ENCODE measurements around the gene MCEE. TPM values are rescaled to one million over a fixed set of nuclear protein-coding genes. Genes with fewer than 3 reads are reported as not detected.

MCEE gene
- total RNA-seq, 4 donors from 2014 or later = 15.7 to 24.2 (median 18.3) TPM

- no peak for TF ChIP-seq POLR2A (IDR thresholded peaks at IDR 0.05)
- TF ChIP-seq, protein P1, sequence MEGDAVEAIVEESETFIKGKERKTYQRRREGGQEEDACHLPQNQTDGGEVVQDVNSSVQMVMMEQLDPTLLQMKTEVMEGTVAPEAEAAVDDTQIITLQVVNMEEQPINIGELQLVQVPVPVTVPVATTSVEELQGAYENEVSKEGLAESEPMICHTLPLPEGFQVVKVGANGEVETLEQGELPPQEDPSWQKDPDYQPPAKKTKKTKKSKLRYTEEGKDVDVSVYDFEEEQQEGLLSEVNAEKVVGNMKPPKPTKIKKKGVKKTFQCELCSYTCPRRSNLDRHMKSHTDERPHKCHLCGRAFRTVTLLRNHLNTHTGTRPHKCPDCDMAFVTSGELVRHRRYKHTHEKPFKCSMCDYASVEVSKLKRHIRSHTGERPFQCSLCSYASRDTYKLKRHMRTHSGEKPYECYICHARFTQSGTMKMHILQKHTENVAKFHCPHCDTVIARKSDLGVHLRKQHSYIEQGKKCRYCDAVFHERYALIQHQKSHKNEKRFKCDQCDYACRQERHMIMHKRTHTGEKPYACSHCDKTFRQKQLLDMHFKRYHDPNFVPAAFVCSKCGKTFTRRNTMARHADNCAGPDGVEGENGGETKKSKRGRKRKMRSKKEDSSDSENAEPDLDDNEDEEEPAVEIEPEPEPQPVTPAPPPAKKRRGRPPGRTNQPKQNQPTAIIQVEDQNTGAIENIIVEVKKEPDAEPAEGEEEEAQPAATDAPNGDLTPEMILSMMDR (IDR thresholded peaks at IDR 0.05) = peak in 5 of 6 experiments; percentile 25 to 58 (median 50)
- Histone ChIP-seq H3K4me1 (peaks cover 0 to 8% of the 10 kb centered on the region in 2 donors), H3K4me3 (replicated peaks in 1 of 3) (no peak overlapping the region), H3K27me3 (no peaks in the 10 kb centered on the region), H3K27ac (no peak overlapping the region), H3K9me3 (no peaks in the 10 kb centered on the region), H3K36me3 (no peaks in the 10 kb centered on the region)
- 6 to 7% methylated on average over 15 of the region's 16 CpGs for WGBS, 2 donors
- DNase-seq = peak; percentile 40 to 44
- intact Hi-C loops (cut with DNase I) = no loop called here
These were observed 27.2 kb upstream of the MCEE start for GRCh38 chr2:71157124-71157793.

DNA sequence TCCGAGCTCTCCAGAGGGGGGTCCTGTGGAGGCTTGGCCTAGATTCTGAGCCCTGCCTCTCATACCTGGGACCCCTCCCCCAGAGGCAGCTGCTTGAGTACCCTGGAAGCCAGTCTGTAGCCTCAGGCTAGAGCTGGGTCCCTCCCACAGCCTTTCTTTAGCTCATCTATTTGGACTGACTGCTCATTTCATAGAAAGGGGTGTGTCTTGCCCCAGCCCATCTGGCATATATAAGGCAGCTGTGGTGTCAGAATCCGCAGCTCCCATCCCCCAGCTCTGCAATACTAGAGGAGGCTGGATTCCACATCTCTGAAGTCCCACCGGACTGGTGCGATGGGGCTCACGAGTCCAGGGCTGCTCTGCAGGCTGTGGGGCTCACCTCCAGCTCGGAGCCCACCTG is 26.5 kb upstream of the MCEE start:
- peaks cover 0 to 8% of the 10 kb centered on the region in 2 donors for H3K4me1 ChIP-seq
- no peaks in the 10 kb centered on the region for H3K27me3 ChIP-seq
- TF ChIP-seq, protein P1 (IDR thresholded peaks at IDR 0.05) = no peak
- no peak for TF ChIP-seq POLR2A (IDR thresholded peaks at IDR 0.05)
- H3K4me3 ChIP-seq (replicated peaks in 1 of 3) = no peak overlapping the region
- no peak for DNase-seq
- no peak overlapping the region for H3K27ac ChIP-seq
- intact Hi-C loops (cut with DNase I) = no loop called here
- 44 to 64% methylated on average over 2 to 6 of the region's 6 CpGs for WGBS, 2 donors
- H3K9me3 ChIP-seq = no peaks in the 10 kb centered on the region
- H3K36me3 ChIP-seq = no peaks in the 10 kb centered on the region

DNA sequence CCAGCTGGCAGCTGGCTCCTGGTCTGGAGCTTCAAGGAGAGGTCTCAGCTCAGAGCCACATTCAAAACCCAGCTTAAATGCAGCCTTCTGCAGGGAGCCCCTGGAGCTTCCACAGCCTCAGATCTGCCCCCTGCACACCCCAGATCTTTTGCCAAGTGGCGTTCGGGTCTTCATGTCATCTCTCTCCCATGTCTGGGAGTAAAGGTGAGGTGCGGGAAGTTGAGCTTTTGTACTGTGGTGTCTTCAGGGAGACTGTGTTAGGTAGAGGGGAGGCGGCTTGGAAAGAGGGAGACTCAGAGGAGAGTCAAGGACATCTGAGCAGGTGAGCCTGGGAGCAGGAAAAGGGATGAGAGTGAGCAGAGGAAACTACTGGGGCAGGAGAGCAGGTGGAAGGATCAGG is 25.8 kb upstream of the MCEE start:
- Histone ChIP-seq H3K9me3 (no peaks in the 10 kb centered on the region), H3K4me1 (peaks cover 0 to 8% of the 10 kb centered on the region in 2 donors), H3K36me3 (no peaks in the 10 kb centered on the region), H3K27ac (no peak overlapping the region), H3K4me3 (replicated peaks in 1 of 3) (no peak overlapping the region), H3K27me3 (no peaks in the 10 kb centered on the region)
- intact Hi-C loops (cut with DNase I) = no loop called here
- TF ChIP-seq, protein P1 (IDR thresholded peaks at IDR 0.05) = no peak
- TF ChIP-seq POLR2A (IDR thresholded peaks at IDR 0.05) = no peak
- no peak for DNase-seq
- WGBS, 2 donors = 85 to 88% methylated on average over 4 of the region's 4 CpGs

DNA sequence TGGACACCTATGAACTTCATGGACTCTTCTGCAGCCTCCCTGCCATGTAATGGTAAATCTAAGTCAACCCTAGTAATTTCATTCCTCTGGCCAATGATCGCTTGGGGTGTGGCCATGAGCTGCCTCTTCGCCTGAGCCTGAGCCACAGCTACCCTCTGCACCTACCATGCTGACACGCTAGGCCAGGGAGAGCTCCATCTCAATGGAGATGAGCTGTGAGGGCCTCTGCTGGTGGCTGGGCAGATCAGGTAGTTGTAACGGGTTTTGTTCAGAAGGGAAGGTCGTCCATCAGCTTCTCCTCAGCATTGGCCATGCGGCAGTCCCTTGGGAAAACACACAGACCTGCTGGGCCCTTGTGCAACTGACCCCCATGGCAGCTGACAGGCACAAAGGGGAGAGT is 24.8 kb upstream of the MCEE start:
- no peak overlapping the region for H3K4me3 ChIP-seq (replicated peaks in 1 of 3)
- no peak overlapping the region for H3K27ac ChIP-seq
- WGBS, 2 donors = 44 to 54% methylated on average over 3 to 6 of the region's 6 CpGs
- H3K9me3 ChIP-seq = no peaks in the 10 kb centered on the region
- no peak for DNase-seq
- peaks cover 0 to 8% of the 10 kb centered on the region in 2 donors for H3K4me1 ChIP-seq
- TF ChIP-seq, protein P1 (IDR thresholded peaks at IDR 0.05) = no peak
- TF ChIP-seq POLR2A (IDR thresholded peaks at IDR 0.05) = no peak
- H3K36me3 ChIP-seq = peaks cover 0 to 6% of the 10 kb centered on the region in 2 donors
- no peaks in the 10 kb centered on the region for H3K27me3 ChIP-seq
- intact Hi-C loops (cut with DNase I) = no loop called here

GRCh38 chr2:71154279-71154678 is 24.2 kb upstream of the MCEE start:
- H3K27ac ChIP-seq = no peak overlapping the region
- DNase-seq = no peak
- no peaks in the 10 kb centered on the region for H3K27me3 ChIP-seq
- H3K36me3 ChIP-seq = peaks cover 2 to 11% of the 10 kb centered on the region in 2 donors
- 85 to 91% methylated on average over 8 of the region's 8 CpGs for WGBS, 2 donors
- no peaks in the 10 kb centered on the region for H3K9me3 ChIP-seq
- H3K4me3 ChIP-seq (replicated peaks in 1 of 3) = no peak overlapping the region
- H3K4me1 ChIP-seq = peaks cover 0 to 8% of the 10 kb centered on the region in 2 donors
- no peak for TF ChIP-seq POLR2A (IDR thresholded peaks at IDR 0.05)
- intact Hi-C loops (cut with DNase I) = no loop called here

Data from thyroid gland (tissue), 4 donors.